Measurements from ENCODE around the gene ARHGAP24. TPM values are rescaled to one million over a fixed set of nuclear protein-coding genes. Genes with fewer than 3 reads are reported as not detected.

Gene ARHGAP24
- total and polyA plus RNA-seq, 2 of the 13 experiments (the other 11 are each of a cell fraction or from before 2014, with no cell fraction given) = 0.07 to 0.55 TPM

- TF ChIP-seq, protein P1, sequence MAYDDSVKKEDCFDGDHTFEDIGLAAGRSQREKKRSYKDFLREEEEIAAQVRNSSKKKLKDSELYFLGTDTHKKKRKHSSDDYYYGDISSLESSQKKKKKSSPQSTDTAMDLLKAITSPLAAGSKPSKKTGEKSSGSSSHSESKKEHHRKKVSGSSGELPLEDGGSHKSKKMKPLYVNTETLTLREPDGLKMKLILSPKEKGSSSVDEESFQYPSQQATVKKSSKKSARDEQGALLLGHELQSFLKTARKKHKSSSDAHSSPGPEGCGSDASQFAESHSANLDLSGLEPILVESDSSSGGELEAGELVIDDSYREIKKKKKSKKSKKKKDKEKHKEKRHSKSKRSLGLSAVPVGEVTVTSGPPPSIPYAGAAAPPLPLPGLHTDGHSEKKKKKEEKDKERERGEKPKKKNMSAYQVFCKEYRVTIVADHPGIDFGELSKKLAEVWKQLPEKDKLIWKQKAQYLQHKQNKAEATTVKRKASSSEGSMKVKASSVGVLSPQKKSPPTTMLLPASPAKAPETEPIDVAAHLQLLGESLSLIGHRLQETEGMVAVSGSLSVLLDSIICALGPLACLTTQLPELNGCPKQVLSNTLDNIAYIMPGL (CRISPR knock-in tag; IDR thresholded peaks at IDR 0.05; ENCODE audit: borderline replicate concordance in 1 of 2, low read depth in 1 of 2) = no peak
- TF ChIP-seq RCOR2 (CRISPR knock-in tag; IDR thresholded peaks at IDR 0.05) = 0 out of 2 replicates have a peak, but pooled peaks have one; percentile 18
- TF ChIP-seq, protein P2, sequence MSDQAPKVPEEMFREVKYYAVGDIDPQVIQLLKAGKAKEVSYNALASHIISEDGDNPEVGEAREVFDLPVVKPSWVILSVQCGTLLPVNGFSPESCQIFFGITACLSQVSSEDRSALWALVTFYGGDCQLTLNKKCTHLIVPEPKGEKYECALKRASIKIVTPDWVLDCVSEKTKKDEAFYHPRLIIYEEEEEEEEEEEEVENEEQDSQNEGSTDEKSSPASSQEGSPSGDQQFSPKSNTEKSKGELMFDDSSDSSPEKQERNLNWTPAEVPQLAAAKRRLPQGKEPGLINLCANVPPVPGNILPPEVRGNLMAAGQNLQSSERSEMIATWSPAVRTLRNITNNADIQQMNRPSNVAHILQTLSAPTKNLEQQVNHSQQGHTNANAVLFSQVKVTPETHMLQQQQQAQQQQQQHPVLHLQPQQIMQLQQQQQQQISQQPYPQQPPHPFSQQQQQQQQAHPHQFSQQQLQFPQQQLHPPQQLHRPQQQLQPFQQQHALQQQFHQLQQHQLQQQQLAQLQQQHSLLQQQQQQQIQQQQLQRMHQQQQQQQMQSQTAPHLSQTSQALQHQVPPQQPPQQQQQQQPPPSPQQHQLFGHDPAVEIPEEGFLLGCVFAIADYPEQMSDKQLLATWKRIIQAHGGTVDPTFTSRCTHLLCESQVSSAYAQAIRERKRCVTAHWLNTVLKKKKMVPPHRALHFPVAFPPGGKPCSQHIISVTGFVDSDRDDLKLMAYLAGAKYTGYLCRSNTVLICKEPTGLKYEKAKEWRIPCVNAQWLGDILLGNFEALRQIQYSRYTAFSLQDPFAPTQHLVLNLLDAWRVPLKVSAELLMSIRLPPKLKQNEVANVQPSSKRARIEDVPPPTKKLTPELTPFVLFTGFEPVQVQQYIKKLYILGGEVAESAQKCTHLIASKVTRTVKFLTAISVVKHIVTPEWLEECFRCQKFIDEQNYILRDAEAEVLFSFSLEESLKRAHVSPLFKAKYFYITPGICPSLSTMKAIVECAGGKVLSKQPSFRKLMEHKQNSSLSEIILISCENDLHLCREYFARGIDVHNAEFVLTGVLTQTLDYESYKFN (CRISPR knock-in tag; conservative IDR thresholded peaks at IDR 0.05) = peak; percentile 67
- 0 out of 2 replicates have a peak, but pooled peaks have one; percentile 64 for TF ChIP-seq HOXD1 (CRISPR knock-in tag; IDR thresholded peaks at IDR 0.05)
- TF ChIP-seq SNAPC2 (CRISPR knock-in tag; IDR thresholded peaks at IDR 0.05) = no peak
- TF ChIP-seq GATAD2A (CRISPR knock-in tag; IDR thresholded peaks at IDR 0.05) = peak; percentile 88
- TF ChIP-seq ARHGAP35 (CRISPR knock-in tag; IDR thresholded peaks at IDR 0.05; ENCODE audit: borderline replicate concordance) = no peak
- TF ChIP-seq LCORL (IDR thresholded peaks at IDR 0.05) = no peak
- TF ChIP-seq LCORL (CRISPR knock-in tag; IDR thresholded peaks at IDR 0.05) = 0 out of 2 replicates have a peak, but pooled peaks have one; percentile 22
- peak; percentile 74 for TF ChIP-seq HDAC2 (CRISPR knock-in tag; IDR thresholded peaks at IDR 0.05)
- TF ChIP-seq ZNF589 (CRISPR knock-in tag; conservative IDR thresholded peaks at IDR 0.05) = peak; percentile 50; the same call in 1 of the 2 replicates
- no peak for TF ChIP-seq FUBP1 (CRISPR knock-in tag; IDR thresholded peaks at IDR 0.05; ENCODE audit: borderline replicate concordance)
- no peak for TF ChIP-seq CBX1 (IDR thresholded peaks at IDR 0.05; ENCODE audit: low read depth)
- TF ChIP-seq POLR2G (IDR thresholded peaks at IDR 0.05; ENCODE audit: low read depth, low read length) = no peak
- TF ChIP-seq RAD21 (CRISPR knock-in tag; IDR thresholded peaks at IDR 0.05) = 0 out of 2 replicates have a peak, but pooled peaks have one; percentile 16
- no peak for TF ChIP-seq YY1 (IDR thresholded peaks at IDR 0.05; ENCODE audit: insufficient read depth, insufficient replicate concordance, low read depth, low read length)
- TF ChIP-seq ZNF850 (CRISPR knock-in tag; conservative IDR thresholded peaks at IDR 0.05) = no peak
- TF ChIP-seq ZNF772 (CRISPR knock-in tag; IDR thresholded peaks at IDR 0.05) = no peak
- TF ChIP-seq ZNF121 (CRISPR knock-in tag; IDR thresholded peaks at IDR 0.05) = no peak
- TF ChIP-seq AGO1 (IDR thresholded peaks at IDR 0.05; ENCODE audit: low read depth, low read length, poor library complexity, severe bottlenecking) = no peak
- no peak for TF ChIP-seq ZFP36L2 (CRISPR knock-in tag; IDR thresholded peaks at IDR 0.05)
These were observed at the start of gene ARHGAP24 (continued) for GRCh38 chr4:85474818-85475630.

Measured in HepG2 (cell line).